HCT116 (cell line): ENCODE measurements around the gene HGFAC.

Experiments used
- POLR2A ChIP-seq: IDR thresholded peaks from 2 replicates; pipeline ENCODE4 v1.7.0; 2011; ENCODE audit warnings: borderline replicate concordance; ENCODE audit not compliant: insufficient read depth, insufficient read length; ENCODE audit errors: extremely low read depth
- ZFX ChIP-seq: fragments of 450-650 bp; IDR thresholded peaks from 2 replicates; pipeline ENCODE4 v1.6.1; 2017
- TF ChIP-seq, protein P1 (sequence below): IDR thresholded peaks from 2 replicates; pipeline ENCODE4 v1.6.1; 2012
- TF ChIP-seq, protein P2 (sequence below), 3 experiments: fragments of 200-600 bp in 1 of 3; sonication (generic) in 1 of 3; IDR thresholded peaks in 2 of 3; conservative IDR thresholded peaks in 1 of 3; 2 replicates each; pipeline ENCODE4 v1.5.1; 2012 to 2017; ENCODE audit warnings: low read depth in 2 of 3, low read length in 2 of 3, antibody characterized with exemption in 1 of 3, borderline replicate concordance in 1 of 3, control low read depth in 1 of 3, mild to moderate bottlenecking in 1 of 3, mixed read lengths in 1 of 3, mixed run types in 1 of 3, moderate library complexity in 1 of 3; ENCODE audit not compliant: insufficient read depth in 1 of 3

DNA sequence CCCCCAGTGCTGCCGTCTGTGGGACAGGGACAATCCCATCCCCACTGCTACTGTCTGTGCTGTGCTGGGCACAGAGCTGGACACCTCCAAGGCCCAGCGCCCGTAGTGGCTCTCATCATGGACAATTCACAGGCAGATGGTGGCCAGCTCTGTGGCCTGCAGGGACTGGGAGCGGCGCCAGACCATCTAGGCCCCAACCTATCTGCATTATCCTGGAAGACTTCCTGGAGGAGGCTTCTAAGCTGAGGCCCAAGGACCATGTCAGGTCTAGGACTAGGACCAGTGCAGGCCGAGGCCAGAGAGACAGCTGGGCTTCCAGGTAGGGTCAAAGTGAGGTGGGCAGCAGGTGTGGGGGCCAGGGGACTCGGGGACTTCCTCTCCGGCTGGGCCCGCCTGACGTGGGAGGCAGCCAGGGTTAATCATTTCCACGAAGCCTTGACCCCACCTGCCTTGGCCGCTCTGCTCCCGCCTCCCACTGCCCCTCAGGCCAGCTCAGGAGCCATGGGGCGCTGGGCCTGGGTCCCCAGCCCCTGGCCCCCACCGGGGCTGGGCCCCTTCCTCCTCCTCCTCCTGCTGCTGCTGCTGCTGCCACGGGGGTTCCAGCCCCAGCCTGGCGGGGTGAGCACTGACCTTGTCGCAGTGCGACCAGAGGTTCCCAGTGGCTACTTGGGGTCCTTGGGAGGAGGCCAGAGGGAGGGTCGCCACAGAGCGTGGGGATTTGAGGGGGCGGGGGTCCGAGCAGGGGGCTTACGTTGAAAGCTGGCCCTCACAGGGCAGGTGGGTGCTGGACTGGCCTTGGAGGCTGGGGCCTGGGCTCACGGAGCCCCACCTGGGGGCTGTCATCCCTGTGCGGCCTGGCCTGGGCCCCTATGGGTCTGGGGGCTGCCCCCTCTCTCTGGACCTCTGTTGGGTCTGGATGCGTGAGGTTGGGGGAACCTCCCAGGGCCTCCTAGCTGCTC lies at the start of gene HGFAC:
- TF ChIP-seq, protein P1, sequence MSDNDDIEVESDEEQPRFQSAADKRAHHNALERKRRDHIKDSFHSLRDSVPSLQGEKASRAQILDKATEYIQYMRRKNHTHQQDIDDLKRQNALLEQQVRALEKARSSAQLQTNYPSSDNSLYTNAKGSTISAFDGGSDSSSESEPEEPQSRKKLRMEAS = no peak
- TF ChIP-seq, protein P2, sequence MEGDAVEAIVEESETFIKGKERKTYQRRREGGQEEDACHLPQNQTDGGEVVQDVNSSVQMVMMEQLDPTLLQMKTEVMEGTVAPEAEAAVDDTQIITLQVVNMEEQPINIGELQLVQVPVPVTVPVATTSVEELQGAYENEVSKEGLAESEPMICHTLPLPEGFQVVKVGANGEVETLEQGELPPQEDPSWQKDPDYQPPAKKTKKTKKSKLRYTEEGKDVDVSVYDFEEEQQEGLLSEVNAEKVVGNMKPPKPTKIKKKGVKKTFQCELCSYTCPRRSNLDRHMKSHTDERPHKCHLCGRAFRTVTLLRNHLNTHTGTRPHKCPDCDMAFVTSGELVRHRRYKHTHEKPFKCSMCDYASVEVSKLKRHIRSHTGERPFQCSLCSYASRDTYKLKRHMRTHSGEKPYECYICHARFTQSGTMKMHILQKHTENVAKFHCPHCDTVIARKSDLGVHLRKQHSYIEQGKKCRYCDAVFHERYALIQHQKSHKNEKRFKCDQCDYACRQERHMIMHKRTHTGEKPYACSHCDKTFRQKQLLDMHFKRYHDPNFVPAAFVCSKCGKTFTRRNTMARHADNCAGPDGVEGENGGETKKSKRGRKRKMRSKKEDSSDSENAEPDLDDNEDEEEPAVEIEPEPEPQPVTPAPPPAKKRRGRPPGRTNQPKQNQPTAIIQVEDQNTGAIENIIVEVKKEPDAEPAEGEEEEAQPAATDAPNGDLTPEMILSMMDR (IDR thresholded peaks at IDR 0.05 in 2 of 3, conservative IDR thresholded peaks at IDR 0.05 in 1 of 3; ENCODE audit: borderline replicate concordance in 1 of 3, insufficient read depth in 1 of 3, low read depth in 2 of 3, low read length in 2 of 3) = no peak
- TF ChIP-seq POLR2A (no peak), ZFX (no peak)
